Stimulated activated CD4-positive, alpha-beta T cell treated with anti-CD3 and anti-CD28 coated beads, Interleukin-4, amount 100 ng/mL, for 24 hours (primary cell): Measurements from ENCODE around the gene KDM2B.
"Not testable (repeated sequence)": the region's sequence is repeated elsewhere in the genome, so short reads cannot be mapped to it uniquely, and the experiment has no call there.

Source experiments
- DNase-seq: peaks from one replicate; pipeline ENCODE4 v3.0.0-alpha.2; 2020

KDM2B gene

DNA sequence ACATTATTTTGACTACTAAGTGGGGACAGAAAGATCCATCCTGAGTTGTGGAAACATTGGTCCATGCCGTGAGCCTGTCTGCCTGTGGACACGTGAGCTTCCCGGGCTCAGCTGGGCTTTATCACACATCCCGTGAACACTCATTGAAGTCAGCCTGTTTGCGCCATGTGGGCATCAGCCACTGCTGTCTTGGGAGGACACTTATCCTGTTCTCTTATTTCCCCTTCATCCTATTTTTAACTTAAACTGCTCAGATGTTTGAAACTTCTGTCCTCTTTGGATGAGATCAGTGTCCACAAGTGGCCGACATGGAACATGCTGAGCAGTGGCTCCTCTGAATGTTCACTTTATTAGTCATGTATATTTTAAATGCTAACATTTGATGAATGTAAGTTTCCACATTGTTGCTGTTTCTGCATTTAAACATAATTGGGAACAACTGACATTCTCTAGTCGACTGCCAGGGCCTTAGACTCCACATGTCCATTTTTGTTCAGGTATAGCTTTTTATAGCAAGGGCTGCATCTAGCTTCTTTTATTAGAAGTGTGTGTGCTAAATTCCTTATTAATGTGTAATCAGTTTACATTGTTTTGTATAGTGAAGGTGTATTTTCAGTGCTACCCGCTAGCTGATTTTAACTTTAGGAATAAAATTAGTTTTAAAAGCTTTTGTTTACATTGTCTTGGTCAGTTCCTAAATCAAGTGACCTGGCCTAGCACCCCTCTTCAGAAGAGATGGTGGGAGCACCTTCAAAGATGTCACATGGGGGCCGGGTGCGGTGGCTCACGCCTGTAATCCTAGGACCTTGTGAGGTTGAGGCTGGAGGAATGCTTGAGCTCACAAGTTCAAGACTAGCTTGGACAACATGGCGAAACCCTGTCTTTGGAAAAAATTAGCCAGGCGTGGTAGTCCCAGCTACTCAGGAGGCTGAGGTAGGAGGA is 156.9 kb downstream of the KDM2B start:
- DNase-seq = no peak

DNA sequence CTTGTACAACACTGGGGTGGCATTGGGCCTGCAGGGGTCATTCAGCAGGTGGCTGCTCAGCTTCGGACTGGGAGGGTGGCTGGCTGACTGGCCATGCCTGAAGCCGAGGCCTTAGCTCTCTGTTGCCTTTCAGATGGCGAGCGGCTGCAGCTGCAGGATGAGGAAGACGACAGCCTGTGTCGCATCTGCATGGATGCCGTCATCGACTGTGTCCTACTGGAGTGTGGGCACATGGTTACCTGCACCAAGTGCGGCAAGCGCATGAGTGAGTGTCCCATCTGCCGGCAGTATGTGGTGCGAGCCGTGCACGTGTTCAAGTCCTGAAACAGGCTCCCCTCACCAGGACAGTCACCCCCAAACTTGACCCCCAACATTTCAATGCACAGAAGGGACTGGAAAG is 157.6 kb downstream of the KDM2B start:
- no peak for DNase-seq

DNA sequence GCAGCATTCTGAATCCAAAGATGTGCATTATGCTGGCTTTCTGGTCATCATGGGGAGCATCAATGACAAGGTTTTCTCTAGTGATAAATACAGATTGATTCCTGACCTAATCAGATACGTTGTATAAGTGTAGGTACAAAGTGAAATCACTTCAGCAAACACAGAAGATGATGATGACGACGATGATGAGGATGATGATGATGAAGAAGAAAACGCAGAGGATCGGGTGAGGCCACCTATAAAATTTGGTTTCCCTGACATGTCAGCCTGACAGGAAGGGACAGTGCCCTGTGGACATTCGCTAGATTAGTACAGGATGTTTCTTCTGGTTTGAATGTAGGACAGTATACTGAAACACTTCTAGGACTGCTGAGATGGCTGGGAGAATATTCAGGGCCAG is 160.7 kb downstream of the KDM2B start:
- DNase-seq = no peak

DNA sequence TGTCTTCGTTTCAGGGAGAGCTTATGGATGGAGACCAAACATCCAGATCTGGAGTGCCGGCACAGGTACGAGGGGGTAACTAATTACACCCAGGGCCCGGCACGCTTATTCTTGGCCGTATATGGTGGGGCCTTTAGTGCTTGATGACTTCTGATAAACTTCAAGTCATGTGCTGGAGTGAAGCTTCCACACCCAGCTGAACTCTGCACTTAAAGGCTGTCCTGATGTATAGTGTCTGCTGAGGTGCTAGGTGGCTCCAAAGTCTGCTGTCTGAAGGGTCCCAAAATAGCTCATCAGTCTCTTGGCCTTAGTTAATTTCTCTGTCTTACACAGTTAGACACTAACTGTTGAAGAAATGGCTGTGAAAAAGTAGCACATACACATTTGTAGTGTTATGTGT is 163.0 kb downstream of the KDM2B start:
- no peak for DNase-seq

DNA sequence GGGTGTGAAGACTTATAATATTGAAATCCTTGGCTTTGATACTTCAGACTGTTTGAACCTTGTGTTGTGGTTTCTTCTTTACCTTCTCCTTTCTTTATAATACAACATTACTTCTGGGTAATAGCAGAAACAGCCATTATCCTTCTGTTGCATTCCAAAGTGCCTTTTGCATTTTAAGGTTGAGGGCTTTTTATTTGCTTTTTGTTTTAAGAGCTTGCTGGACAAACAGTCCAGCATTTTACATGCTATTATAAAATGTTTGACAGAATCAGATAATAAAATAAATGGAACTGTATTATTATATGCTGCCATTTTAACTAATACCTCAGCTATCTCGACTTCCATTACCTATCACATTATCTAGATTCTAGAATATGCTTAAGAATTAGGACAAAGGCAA is 166.9 kb downstream of the KDM2B start:
- DNase-seq = no peak

DNA sequence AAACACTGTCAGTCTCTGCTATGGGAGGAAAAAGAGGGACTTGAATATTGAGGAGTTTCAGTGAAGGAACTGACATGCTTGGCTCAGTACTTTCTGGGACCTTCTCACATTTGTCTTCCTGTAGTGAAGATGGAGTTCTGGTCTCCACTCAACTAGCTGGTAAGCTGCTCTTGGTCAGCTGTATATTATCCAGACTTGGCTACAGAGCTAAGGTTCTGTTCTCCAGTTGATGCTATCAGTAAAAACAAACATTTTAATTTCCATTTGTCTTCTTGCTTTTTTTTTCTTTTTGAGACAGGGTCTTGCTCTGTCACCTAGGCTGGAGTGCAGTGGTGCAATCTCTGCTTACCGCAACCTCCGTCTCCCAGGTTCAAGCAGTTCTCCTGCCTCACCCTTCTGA is 175.6 kb downstream of the KDM2B start:
- no peak for DNase-seq

DNA sequence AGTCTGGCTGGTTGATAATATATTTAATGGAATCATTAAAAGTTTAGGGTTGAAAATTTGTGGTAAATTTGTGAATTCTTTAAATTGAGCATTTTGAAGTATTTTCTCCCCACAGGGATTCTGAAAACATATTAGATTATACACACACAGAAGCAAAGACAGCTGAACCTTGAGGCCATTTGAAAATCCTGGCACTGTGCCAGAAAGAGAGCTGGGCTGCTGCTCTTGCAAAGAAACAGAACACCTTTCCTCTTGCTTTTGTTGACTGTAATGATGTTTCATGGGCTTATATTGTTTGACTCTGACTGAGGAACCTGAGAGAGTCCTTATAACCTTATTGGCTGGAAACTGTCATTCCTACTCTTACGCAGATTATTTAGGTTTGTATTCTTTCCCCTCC is 176.1 kb downstream of the KDM2B start:
- DNase-seq = no peak

DNA sequence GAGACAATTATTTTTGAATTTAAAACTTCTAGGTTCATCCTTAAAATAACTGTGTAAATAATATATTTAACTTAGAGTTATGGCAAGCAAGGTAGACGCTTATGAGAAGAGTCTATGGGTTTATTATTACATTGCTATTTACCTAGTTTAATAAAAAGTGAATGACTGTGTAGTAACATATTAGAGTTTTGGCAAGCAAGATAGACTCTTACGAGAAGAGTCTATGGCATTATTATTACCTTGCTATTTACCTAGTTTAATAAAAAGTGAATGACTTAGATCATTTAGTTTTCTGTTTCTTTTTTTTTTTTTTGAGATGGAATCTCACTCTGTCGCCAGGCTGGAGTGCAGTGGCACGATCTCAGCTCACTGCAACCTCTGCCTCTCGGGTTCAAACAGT is 177.1 kb downstream of the KDM2B start:
- DNase-seq = no peak

DNA sequence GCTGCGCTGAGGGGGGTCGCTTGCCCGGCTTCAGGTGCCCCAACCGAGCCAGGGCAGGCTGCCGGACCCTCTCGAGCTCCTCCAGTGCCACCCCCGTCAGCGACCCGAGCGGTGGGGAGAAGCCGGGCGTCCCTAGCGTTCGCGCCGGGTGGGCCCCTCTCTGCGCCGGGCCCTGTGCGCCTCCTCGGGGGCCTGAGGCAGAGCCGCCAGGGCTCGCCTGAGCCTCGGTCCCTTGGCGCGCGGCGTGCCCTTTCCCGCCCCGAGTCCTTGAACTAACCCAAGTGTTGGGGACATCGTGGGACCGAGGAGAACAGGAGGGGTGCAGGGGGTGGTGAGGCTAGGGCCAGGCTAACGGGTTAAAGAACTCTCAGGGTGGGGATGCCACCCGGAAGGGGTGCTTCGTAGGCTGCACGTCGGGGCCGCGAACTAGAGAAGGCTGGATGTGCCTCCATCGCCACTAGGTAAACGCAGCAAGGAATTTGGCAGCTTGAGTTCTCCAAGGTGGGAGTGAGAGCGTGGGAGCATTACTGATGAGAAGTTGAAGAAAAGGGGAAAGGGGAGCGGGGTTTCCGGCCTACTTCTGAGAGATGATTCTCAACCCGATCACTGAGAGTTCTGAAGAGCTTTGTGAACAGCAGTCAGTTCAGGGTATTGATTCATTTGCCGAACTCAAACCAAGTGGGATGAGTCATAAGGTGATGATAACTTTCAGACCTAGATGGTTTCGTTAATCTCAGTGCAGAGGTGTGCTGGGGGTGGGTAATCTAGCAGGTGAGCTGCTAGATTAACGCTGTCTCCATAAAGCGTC is 180.3 kb downstream of the KDM2B start:
- DNase-seq = peak; percentile 75

DNA sequence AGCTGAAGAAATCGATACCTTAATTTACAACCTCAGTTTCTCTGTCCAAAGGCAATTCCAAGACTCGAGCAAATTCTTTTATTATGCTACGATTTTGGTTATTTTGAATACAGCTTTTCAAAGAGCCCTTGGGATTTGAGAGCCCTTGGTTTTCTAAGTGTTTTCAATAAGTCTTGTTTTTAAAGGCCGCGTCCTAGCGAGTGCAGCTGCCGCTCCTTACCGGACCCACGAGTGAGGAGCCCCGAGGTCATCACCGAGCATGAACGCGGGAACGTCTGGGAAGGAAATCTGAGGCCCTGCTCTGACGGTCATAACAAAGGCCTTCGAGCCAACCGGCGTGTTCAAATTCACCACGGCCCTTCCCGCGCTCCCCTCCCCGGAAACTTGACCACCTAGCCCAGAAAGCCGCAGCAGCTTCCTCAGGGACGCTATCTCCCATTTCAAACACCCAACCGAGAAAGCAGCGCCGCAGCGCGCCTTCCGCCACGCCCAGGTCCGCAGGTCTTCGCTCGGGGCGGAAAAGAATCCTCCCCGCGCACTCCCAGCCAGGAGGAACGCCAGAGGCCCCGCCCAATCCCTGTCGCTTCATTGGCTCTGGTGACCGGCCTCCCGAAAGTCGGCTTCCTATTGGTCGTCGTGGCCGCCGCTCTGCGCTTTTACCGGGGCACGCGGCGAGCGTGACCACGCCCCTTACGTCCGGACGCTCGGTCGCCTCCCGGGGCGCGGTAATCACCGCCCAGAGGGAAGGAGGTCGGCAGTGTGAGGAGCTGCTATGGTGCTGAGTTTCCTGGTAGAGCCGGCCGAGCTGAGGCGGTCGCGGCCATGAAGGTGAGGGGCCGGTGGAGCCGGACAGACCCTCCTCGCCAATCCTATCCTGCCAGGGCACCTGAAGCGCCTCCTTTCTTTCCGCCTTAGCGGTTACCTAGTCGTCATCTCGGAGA is 181.2 kb downstream of the KDM2B start, which contains the start of gene RNF34:
RNF34 (plus strand) TSS at position 728 of the 941 bp plus-strand sequence; CDS start at position 823, 95 bp downstream.
- peak; percentile 99 for DNase-seq

DNA sequence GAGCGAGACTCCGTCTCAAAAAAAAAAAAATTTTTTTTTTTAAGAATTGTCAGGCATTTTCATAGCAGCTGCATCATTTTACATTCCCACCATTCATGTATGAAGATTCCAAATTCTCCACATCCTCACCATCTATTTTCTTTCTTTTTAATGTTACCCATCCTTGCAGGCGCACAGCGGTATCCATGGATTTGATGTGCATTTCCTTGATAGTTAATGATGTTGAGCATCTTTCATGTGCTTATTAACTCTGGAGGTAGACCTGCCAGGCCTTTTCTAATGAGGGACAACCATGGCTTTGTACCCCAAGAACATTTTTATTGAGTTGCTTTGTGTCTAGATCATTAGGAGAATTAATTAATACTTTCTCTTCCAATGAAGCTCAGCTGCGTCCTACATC is 182.5 kb downstream of the KDM2B start:
- no peak for DNase-seq

DNA sequence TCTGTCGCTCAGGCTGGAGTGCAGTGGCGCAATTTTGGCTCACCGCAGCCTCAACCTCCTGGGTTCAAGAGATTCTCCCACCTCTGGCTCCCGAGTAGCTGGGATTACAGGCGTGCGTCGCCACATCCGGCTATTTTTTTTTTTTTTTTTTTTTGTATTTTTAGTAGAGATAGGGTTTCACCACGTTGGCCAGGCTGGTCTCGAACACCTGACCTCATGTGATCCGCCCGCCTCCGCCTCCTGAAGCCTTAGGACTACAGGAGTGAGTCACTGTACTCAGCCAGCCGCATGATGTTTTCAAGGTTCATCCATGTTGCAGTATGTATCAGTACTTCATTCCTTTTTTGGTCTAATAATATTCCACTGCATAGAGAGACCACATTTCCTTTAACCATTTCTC is 183.3 kb downstream of the KDM2B start:
- DNase-seq = no peak

DNA sequence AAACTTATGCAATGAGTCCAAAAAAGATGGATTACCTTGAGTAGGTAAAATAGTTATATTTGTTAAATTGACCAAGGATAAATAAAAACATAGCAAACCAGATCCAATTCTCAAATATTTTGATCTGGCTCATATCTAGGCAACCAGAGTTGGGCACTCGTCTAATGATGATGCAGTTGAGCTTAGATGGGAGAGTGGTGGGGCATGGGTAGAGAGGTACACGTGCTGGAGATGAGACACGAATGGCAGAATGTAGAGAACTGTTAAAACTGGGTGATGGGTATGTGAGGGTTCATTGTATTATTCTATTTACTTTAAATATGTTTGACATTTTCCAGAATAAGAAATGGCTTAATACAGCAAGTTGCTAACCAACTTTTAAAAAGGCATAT is 188.5 kb downstream of the KDM2B start:
- DNase-seq = no peak

DNA sequence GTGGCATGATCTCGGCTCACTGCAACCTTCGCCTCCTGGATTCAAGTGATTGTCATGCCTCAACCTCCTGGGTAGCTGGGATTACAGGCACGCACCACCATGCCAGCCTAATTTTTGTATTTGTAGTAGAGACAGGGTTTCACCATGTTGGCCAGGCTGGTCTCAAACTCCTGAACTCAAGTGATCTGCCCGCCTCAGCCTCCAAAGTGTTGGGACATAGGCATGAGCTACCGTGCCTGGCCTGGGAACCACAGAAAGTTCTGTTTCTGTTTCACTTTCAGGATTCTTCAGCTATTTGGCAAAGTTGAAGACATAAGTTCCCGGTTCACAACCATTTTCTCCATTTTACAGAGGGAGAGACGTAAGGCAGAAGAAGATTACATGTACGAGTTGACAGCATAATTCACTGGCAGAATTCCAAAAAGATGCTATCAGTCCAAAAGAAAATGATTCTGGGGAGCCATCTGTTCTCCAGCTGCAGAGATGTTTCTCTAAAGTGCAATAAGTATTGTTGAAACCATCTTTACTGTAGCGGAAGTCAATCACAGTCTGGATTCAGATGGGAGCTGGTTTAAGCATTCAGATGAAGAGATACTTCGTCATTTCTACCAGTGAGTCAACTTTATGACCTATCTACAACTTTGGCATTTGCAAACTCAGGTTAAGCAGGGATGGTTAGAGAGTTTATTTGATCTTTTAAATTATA is 189.1 kb downstream of the KDM2B start:
- peak; percentile 39 for DNase-seq

DNA sequence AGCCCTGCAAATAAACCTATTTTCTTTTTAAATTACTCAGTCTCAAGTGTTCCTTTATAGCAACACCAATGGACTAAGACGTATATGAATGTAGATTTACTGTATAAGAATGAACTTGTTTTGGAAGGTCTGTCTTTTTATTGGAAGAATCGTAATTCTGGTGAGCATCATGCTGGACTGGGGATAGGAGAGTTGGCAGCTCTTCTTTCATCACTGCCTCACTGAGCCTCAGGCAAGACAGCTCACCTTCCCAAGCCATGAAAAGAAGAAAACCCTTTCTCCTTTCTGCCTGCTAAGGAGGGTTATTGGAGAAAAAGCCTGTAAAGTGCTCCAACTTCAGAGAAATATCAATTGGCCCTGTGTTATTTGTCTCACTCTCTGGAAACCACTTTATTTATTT is 190.0 kb downstream of the KDM2B start:
- no peak for DNase-seq

DNA sequence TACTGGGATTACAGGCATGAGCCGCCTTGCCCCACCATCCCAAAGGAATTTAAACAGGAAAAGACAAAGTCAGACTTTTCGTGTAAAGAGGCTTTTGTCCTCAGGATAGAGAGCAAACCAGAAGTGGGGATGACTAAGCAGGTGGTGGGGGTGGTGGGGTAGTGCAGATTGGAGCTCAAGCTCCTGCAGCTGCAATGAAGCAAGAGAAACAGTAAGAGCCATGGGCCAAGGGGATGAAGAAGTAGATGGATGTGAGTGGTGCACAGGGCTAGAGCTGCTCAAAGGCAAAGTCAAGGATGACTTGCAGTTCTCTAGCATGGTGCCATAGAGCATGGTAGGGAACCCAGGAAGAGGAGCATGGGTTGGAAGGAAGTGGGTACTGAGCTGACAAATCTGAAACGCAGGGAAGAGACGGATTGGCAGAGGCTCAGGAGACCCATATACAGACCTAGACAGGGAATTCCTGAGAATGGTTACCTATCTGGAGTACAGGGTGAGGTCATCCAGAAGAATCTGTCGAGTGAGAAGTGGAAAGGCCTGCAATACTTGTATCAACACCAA is 192.3 kb downstream of the KDM2B start:
- DNase-seq = no peak

DNA sequence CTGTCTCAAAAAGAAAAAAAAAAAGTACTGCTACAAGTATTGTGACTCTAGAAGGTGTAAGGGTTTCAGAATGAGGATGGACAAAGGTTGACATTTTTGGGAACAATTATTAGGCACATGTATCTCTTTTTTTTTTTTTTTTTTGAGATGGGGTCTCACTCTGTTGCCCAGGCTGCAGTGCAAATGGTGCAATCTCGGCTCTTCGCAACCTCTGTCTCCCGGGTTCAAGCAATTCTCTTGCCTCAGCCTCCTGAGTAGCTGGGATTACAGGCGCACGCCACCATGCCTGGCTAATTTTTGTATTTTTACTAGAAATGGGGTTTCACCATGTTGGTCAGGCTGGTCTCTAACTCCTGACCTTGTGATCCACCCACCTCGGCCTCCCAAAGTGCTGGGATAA is 195.9 kb downstream of the KDM2B start:
- DNase-seq = not testable (repeated sequence)

DNA sequence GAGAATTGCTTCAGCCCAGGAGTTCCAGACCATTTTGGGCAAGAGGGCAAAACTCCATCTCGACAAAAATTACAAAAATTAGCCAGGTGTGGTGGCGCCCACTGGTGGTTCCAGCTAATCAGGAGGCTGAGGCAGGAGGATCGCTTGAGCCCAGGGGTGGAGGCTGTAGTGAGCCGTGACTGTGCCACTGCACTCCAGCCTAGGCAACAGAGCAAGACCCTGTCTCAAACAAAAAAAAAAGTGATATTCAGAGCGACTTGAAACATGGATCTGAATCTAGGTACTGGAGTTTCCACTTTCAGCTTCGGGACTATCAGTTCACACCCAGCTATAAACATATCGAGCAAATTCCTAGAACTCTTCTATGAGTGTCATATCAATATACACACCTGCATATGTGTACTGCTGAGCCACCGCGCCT is 197.2 kb downstream of the KDM2B start:
- DNase-seq = no peak

DNA sequence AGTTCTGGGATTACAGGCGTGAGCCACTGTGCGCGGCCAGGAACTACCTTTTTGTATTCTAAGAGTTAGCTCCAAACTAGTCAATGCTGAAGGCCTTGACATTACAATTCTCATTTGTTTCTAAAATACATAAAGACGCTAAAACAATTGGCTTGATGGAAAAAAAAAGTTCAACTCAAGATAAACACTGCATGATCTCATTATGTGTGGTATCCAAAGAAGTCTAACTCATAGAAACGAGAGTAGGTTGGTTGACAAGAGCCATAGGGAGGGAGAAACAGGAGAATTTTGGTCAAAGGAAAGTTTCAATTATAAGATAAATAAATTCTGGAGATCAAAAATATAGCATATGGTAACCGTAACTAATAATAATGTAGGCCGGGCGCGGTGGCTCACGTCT is 200.9 kb downstream of the KDM2B start:
- no peak for DNase-seq
